Neuronal stem cell (in vitro differentiated cells): ENCODE data around the gene CSRNP3.
"Not testable (repeated sequence)": the region's sequence is repeated elsewhere in the genome, so short reads cannot be mapped to it uniquely, and the experiment has no call there.

Source experiments
- DNase-seq: peaks from one replicate; pipeline ENCODE4 v3.0.0-alpha.2; 2013; ENCODE audit warnings: low spot score
- H2AFZ ChIP-seq: one replicate; pipeline ENCODE4 v1.6.1; 2013; ENCODE audit warnings: mild to moderate bottlenecking, low read length, inconsistent platforms
- H2AK5ac ChIP-seq: 2 replicates; pipeline ENCODE4 v1.6.1; 2013; ENCODE audit warnings: low read depth, mild to moderate bottlenecking, inconsistent platforms, low read length, moderate library complexity, mixed read lengths
- H2BK120ac ChIP-seq: 2 replicates; pipeline ENCODE4 v1.6.1; 2013; ENCODE audit warnings: low read depth, mild to moderate bottlenecking, inconsistent platforms, low read length, moderate library complexity, mixed read lengths
- H2BK12ac ChIP-seq: one replicate; pipeline ENCODE4 v1.6.1; 2013; ENCODE audit warnings: low read length, inconsistent platforms
- H2BK15ac ChIP-seq: 2 replicates; pipeline ENCODE4 v1.6.1; 2013; ENCODE audit warnings: mild to moderate bottlenecking, low read length, inconsistent platforms, mixed read lengths
- H2BK5ac ChIP-seq: one replicate; pipeline ENCODE4 v1.6.1; 2013; ENCODE audit warnings: inconsistent platforms, mild to moderate bottlenecking, low read length, moderate library complexity
- H3K14ac ChIP-seq: one replicate; pipeline ENCODE4 v1.6.1; 2013; ENCODE audit warnings: low read length, inconsistent platforms
- H3K18ac ChIP-seq: 2 replicates; pipeline ENCODE4 v1.6.1; 2013; ENCODE audit warnings: low read length, inconsistent platforms
- H3K23ac ChIP-seq: 2 replicates; pipeline ENCODE4 v1.6.1; 2013; ENCODE audit warnings: low read depth, mild to moderate bottlenecking, mixed read lengths, low read length, inconsistent platforms; ENCODE audit not compliant: poor library complexity
- H3K27ac ChIP-seq: replicated peaks from 3 replicates; pipeline ENCODE4 v1.5.1; 2013; ENCODE audit warnings: low read length, inconsistent platforms
- H3K27me3 ChIP-seq, 3 experiments: 2 replicates each; pipeline ENCODE4 v1.6.1; 2013; ENCODE audit warnings: low read length in 3 of 3, mild to moderate bottlenecking in 2 of 3, inconsistent platforms in 1 of 3, low read depth in 1 of 3, mixed read lengths in 1 of 3, moderate library complexity in 1 of 3; ENCODE audit not compliant: control insufficient read depth in 3 of 3, insufficient read depth in 3 of 3
- H3K36me3 ChIP-seq, 2 donors: replicated peaks in 1 of 2; 2 replicates each; pipeline ENCODE4 v1.6.1; 2013; ENCODE audit warnings: low read length in 2 of 2; ENCODE audit not compliant: control insufficient read depth in 2 of 2, insufficient read depth in 2 of 2
- H3K4ac ChIP-seq: 2 replicates; pipeline ENCODE4 v1.6.1; 2013; ENCODE audit warnings: inconsistent platforms, mild to moderate bottlenecking, low read length, moderate library complexity
- H3K4me1 ChIP-seq, 2 donors: 1 replicate in 1 of 2; 2 replicates in 1 of 2; pipeline ENCODE4 v1.6.1; 2013; ENCODE audit warnings: low read length in 2 of 2, low read depth in 1 of 2; ENCODE audit not compliant: control insufficient read depth in 2 of 2, insufficient read depth in 1 of 2
- H3K4me2 ChIP-seq: one replicate; pipeline ENCODE4 v1.6.1; 2013; ENCODE audit warnings: mild to moderate bottlenecking, low read length, inconsistent platforms; ENCODE audit not compliant: insufficient read depth, poor library complexity, severe bottlenecking
- H3K4me3 ChIP-seq, 2 donors: 2 replicates each; pipeline ENCODE4 v1.5.1; 2013; ENCODE audit warnings: low read length in 2 of 2, mild to moderate bottlenecking in 2 of 2, inconsistent platforms in 1 of 2, moderate library complexity in 1 of 2
- H3K79me1 ChIP-seq: one replicate; pipeline ENCODE4 v1.6.1; 2013; ENCODE audit warnings: low read depth, mild to moderate bottlenecking, inconsistent platforms, low read length, moderate library complexity
- H3K9ac ChIP-seq: one replicate; pipeline ENCODE4 v1.6.1; 2013; ENCODE audit warnings: mild to moderate bottlenecking, low read depth, low read length, inconsistent platforms; ENCODE audit not compliant: poor library complexity
- H3K9me3 ChIP-seq, 2 donors: replicated peaks in 1 of 2; 2 replicates each; pipeline versions ENCODE3 to v1.6.1; 2013; ENCODE audit warnings: low read length in 2 of 2, mild to moderate bottlenecking in 2 of 2, inconsistent platforms in 1 of 2, low read depth in 1 of 2, mixed read lengths in 1 of 2, moderate library complexity in 1 of 2; ENCODE audit not compliant: control insufficient read depth in 2 of 2, insufficient read depth in 1 of 2
- H4K8ac ChIP-seq: one replicate; pipeline ENCODE4 v1.6.1; 2013; ENCODE audit warnings: low read depth, mild to moderate bottlenecking, inconsistent platforms, low read length, moderate library complexity
- H4K91ac ChIP-seq: one replicate; pipeline ENCODE4 v1.6.1; 2013; ENCODE audit warnings: low read length, low read depth, mild to moderate bottlenecking, inconsistent platforms; ENCODE audit not compliant: poor library complexity
- WGBS, 2 donors: extraction: QIAGEN DNeasy Blood & Tissue Kit; methylation state at CpG; one replicate each; pipeline ENCODE4 v1.1.7; 2013; ENCODE audit warnings: missing lambda C conversion rate in 2 of 2, mixed read lengths in 1 of 2; ENCODE audit not compliant: insufficient read length in 2 of 2, insufficient replicate concordance in 1 of 2; ENCODE audit errors: extremely low coverage in 2 of 2; 5-methylcytosine and 5-hydroxymethylcytosine counted together

Gene CSRNP3

DNA sequence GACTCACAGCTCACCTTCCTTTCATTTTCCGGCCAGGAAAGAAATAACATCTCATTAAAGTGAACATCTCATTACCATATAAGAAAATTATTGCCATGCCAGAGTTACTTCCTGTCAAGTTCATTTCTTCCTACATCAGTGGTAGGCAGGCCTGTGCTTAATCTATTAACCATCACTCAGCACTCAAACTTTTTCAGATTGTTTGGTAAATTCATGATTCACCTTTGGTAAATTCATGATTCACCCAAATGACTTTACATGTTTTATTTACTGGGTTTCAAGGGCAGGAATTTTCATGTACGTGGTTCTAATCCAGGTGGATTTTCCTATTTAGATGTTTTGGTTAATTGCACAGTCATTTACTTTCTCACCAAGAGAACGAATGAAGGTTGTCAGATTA lies 116.5 kb downstream of the CSRNP3 start:
- H2BK120ac ChIP-seq, result no peak overlapping the region
- no peak overlapping the region for H3K18ac ChIP-seq
- no peaks in the 10 kb centered on the region for H3K79me1 ChIP-seq
- H3K9me3 ChIP-seq, result peaks cover 0 to 19% of the 10 kb centered on the region in 2 donors
- H3K4me3 ChIP-seq, result no peak overlapping the region
- H3K14ac ChIP-seq, result no peak overlapping the region
- H3K36me3 ChIP-seq, result peaks cover 0 to 39% of the 10 kb centered on the region in 2 donors
- no peak overlapping the region for H3K23ac ChIP-seq
- WGBS, 2 donors, result no CpG with 5 or more reads among the region's 3 CpGs
- no peak overlapping the region for H4K91ac ChIP-seq
- no peaks in the 10 kb centered on the region for H3K27me3 ChIP-seq
- H2BK12ac ChIP-seq, result no peak overlapping the region
- no peak overlapping the region for H3K27ac ChIP-seq
- no peak overlapping the region for H3K9ac ChIP-seq
- H4K8ac ChIP-seq, result no peak overlapping the region
- H3K4me1 ChIP-seq, result no peaks in the 10 kb centered on the region
- no peak for DNase-seq
- H3K4me2 ChIP-seq, result no peak overlapping the region
- H2AFZ ChIP-seq, result no peak overlapping the region
- no peak overlapping the region for H2BK15ac ChIP-seq
- no peak overlapping the region for H2BK5ac ChIP-seq
- H3K4ac ChIP-seq, result no peak overlapping the region
- no peak overlapping the region for H2AK5ac ChIP-seq

DNA sequence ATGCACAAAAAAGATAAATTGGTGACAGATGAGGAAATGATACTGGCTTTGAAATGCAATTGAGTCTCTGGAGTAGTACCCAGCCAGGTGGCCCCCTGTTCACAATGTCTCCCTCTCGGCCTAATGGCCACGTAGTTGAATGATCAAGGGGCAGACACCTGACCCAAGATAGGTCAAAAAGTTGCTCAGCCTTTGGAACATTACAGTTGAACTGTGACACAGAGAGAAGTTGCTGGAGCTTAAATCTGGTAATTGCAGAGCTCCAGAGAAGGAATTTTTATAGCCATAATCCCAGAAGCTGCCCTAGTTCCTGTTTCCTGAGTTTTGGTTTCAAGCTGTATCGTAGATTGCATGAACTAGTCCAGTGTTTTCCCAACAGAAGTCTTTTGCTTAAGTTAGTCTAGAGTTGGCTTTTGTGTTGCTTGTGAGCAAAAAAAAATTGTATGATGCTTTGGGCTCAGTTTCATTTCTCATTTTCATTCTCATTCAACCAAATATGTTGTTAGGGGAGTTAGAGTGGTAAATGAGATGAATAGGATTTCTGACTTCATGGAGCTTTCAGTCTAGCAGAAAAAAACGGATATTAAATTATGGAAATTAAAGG lies 117.9 kb downstream of the CSRNP3 start:
- no peak overlapping the region for H2AFZ ChIP-seq
- H3K4me1 ChIP-seq, result no peaks in the 10 kb centered on the region
- no peak overlapping the region for H3K4ac ChIP-seq
- no peak for DNase-seq
- H3K27ac ChIP-seq, result no peak overlapping the region
- no peak overlapping the region for H4K91ac ChIP-seq
- H3K23ac ChIP-seq, result no peak overlapping the region
- no peak overlapping the region for H4K8ac ChIP-seq
- H3K79me1 ChIP-seq, result no peaks in the 10 kb centered on the region
- H3K14ac ChIP-seq, result no peak overlapping the region
- H2BK12ac ChIP-seq, result no peak overlapping the region
- no CpG with 5 or more reads among the region's 4 CpGs for WGBS, 2 donors
- no peak overlapping the region for H2AK5ac ChIP-seq
- no peak overlapping the region for H2BK5ac ChIP-seq
- no peak overlapping the region for H3K18ac ChIP-seq
- H3K36me3 ChIP-seq, result peaks cover 0 to 49% of the 10 kb centered on the region in 2 donors
- no peak overlapping the region for H3K9ac ChIP-seq
- no peak overlapping the region for H2BK120ac ChIP-seq
- H3K27me3 ChIP-seq, result no peaks in the 10 kb centered on the region
- H2BK15ac ChIP-seq, result no peak overlapping the region
- H3K4me3 ChIP-seq, result no peak overlapping the region
- H3K4me2 ChIP-seq, result no peak overlapping the region
- H3K9me3 ChIP-seq, result peaks cover 0 to 33% of the 10 kb centered on the region in 2 donors

DNA sequence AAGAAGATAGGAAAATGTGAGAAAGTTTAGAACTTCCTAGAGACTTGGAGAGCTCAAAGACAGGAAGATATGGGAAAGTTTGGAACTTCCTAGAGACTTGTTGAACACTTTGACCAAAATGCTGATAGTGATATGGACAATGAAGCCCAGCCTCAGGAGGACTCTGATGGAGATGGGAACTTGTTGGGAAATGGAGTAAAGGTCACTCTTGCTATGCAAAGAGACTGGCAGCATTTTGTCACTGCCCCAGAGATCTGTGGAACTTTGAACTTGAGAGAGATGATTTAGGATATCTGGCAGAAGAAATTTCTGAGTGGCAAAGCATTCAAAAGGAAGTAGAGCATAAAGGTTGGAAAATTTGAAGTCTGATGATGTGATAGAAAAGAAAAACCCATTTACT lies 121.5 kb downstream of the CSRNP3 start:
- H3K79me1 ChIP-seq, H3K4ac ChIP-seq, H3K4me3 ChIP-seq, H3K27ac ChIP-seq, H2BK120ac ChIP-seq, H3K23ac ChIP-seq, H3K27me3 ChIP-seq, H2BK5ac ChIP-seq, H3K18ac ChIP-seq, H3K9ac ChIP-seq, H3K4me1 ChIP-seq, H2AK5ac ChIP-seq, H4K8ac ChIP-seq, H2BK15ac ChIP-seq, H2BK12ac ChIP-seq, H3K4me2 ChIP-seq, H4K91ac ChIP-seq, DNase-seq, H3K14ac ChIP-seq, H2AFZ ChIP-seq: not testable (repeated sequence)
- Histone ChIP-seq H3K36me3 (peaks cover 0 to 59% of the 10 kb centered on the region in 2 donors), H3K9me3 (peaks cover 0 to 24% of the 10 kb centered on the region in 2 donors)

DNA sequence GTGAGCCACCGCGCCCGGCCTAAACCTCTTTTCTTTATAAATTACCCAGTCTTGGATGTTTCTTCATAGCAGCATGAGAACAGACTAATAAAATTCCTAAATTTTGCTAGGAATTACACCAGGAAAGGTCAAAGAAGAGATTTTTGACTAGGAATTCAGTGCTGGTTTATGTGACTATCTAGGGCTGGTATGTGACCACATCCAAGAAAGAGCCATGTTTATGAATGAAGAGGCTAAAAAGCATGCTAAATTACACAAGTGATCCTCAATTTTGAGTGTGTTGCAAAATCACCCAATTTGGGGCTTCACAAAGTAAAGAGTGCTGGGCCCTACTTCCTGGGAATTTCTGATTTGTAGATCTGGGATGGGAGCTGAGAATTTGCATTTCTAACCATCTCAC lies 123.6 kb downstream of the CSRNP3 start:
- Histone ChIP-seq H3K36me3 (peaks cover 0 to 78% of the 10 kb centered on the region in 2 donors), H2BK15ac (no peak overlapping the region), H4K8ac (no peak overlapping the region), H2BK120ac (no peak overlapping the region), H3K79me1 (no peaks in the 10 kb centered on the region), H2AK5ac (no peak overlapping the region), H3K4me3 (no peak overlapping the region), H3K4me1 (no peaks in the 10 kb centered on the region), H3K9me3 (peaks cover 0 to 27% of the 10 kb centered on the region in 2 donors), H4K91ac (no peak overlapping the region), H2BK12ac (no peak overlapping the region), H3K4ac (no peak overlapping the region), H3K27ac (no peak overlapping the region), H2BK5ac (no peak overlapping the region), H3K4me2 (no peak overlapping the region), H3K23ac (no peak overlapping the region), H3K18ac (no peak overlapping the region), H3K14ac (no peak overlapping the region), H2AFZ (no peak overlapping the region), H3K27me3 (no peaks in the 10 kb centered on the region), H3K9ac (no peak overlapping the region)
- DNase-seq, result no peak
- WGBS, 2 donors, result no CpG with 5 or more reads among the region's 3 CpGs
